Coronary artery (tissue), 2 donors: ENCODE data around the gene ELAPOR1.

Experiments used
- DNase-seq: peaks from one replicate; pipeline ENCODE4 v3.0.0-alpha.2; 2017; ENCODE audit warnings: low spot score
- H3K27ac ChIP-seq, 2 donors: fragments of 200-600 bp; sonication (generic); one replicate each; pipeline ENCODE4 v1.5.1; 2016 to 2019
- H3K4me3 ChIP-seq: fragments of 200-600 bp; sonication (generic); 2 replicates; pipeline ENCODE4 v1.5.1; 2016; ENCODE audit warnings: mild to moderate bottlenecking, moderate library complexity
- TF ChIP-seq, protein P1 (sequence below): fragments of 200-600 bp; sonication (generic); IDR thresholded peaks from one replicate; pipeline ENCODE4 v1.5.1; 2019; ENCODE audit warnings: antibody characterized with exemption

Gene ELAPOR1

DNA sequence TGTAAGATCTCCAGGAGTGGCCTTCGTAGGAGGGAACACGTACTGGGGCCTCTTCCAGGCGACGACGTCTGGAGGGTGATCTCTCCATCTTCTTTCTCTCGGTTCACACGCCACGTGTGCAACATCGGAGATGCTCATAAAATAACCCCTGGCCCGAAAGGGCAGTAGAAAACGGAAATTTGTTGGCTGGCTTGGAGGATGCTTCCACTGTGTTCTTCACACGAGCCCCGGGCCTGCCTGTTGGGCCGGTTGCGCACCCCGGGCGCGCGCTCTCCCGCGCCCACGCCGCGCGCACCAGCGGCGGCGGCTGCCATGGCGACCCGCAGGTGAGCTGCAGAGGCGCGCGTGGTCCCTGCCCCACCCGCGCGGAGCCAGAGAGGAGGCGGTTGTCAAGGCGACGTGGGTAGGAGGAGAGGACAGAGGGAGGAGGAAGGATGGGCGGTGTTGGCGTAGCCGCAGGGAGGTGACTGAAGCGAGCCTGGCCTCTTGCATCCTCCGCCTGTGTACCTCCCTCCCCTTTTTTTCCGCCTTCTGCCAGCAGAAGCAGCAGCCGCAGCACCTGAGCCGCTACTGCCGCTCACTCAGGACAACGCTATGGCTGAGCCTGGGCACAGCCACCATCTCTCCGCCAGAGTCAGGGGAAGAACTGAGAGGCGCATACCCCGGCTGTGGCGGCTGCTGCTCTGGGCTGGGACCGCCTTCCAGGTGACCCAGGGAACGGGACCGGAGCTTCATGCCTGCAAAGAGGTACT is at the start of gene ELAPOR1:
Gene ELAPOR1 (plus strand): TSS at position 526 of the 752 bp plus-strand sequence. CDS start 69 bp downstream, at position 595.
- Histone ChIP-seq H3K27ac (no peak within 1 kb of the TSS), H3K4me3 (peak within 1 kb of the TSS; percentile 64)
- TF ChIP-seq, protein P1, sequence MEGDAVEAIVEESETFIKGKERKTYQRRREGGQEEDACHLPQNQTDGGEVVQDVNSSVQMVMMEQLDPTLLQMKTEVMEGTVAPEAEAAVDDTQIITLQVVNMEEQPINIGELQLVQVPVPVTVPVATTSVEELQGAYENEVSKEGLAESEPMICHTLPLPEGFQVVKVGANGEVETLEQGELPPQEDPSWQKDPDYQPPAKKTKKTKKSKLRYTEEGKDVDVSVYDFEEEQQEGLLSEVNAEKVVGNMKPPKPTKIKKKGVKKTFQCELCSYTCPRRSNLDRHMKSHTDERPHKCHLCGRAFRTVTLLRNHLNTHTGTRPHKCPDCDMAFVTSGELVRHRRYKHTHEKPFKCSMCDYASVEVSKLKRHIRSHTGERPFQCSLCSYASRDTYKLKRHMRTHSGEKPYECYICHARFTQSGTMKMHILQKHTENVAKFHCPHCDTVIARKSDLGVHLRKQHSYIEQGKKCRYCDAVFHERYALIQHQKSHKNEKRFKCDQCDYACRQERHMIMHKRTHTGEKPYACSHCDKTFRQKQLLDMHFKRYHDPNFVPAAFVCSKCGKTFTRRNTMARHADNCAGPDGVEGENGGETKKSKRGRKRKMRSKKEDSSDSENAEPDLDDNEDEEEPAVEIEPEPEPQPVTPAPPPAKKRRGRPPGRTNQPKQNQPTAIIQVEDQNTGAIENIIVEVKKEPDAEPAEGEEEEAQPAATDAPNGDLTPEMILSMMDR = no peak
- no peak for DNase-seq

- Histone ChIP-seq H3K4me3 (no peak overlapping the region), H3K27ac (no peak overlapping the region)
- TF ChIP-seq, protein P1 = no peak
- no peak for DNase-seq
Measured at GRCh38 chr1:109065137-109065536, 48.8 kb upstream of the ELAPOR1 start.

GRCh38 chr1:109067883-109068282 is 46.0 kb upstream of the ELAPOR1 start:
- Histone ChIP-seq H3K4me3 (no peak overlapping the region), H3K27ac (no peak overlapping the region)
- DNase-seq = no peak
- TF ChIP-seq, protein P1 = no peak

DNA sequence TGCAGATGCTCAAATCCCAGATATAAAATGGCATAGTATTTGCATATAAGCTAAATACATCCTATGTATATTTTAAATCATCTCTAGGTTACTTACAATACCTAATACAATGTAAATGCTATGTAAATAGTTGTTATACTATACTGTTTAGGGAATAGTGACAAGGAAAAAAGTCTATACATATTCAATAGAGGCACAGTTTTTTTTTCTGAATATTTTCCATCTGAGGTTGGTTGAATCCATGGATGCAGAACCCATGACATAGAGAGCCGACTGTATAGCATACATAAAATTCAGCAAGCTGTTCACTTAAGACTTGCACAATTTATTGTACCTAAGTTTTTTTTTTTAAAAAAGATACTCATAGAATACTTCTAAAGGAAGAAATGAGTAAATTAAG is 44.6 kb upstream of the ELAPOR1 start:
- TF ChIP-seq, protein P1 = no peak
- no peak overlapping the region for H3K27ac ChIP-seq
- DNase-seq = no peak
- H3K4me3 ChIP-seq = no peak overlapping the region

GRCh38 chr1:109075531-109076490 is 38.1 kb upstream of the ELAPOR1 start, which contains the start of gene TAF13:
Gene TAF13 (minus strand): TSS chr1:109076003. CDS start chr1:109075947, 56 bp downstream.
- H3K27ac ChIP-seq = peak within 1 kb of the TSS; percentile 90 to 93
- peak; percentile 97 for DNase-seq
- TF ChIP-seq, protein P1 = no peak

DNA sequence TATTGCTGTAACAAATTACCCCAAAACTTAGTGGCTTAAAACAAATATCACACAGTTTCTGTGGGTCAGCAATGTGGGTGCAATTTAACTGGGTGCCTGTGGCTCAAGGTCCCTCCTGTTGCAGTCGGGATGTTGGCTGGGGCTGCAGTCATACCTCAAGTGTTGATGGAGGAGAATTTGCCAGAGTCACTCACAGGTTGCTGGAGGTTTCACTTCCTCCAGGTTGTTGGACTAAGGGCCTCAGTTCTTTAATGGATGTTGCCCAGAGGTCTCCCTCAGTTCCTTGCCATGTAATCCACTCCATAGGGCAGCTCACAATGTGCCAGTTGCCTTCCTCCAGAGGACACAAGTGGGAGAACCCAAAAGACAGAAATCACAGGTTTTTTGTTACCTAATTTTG is 35.6 kb upstream of the ELAPOR1 start:
- no peak overlapping the region for H3K27ac ChIP-seq
- no peak for DNase-seq
- H3K4me3 ChIP-seq = no peak overlapping the region

More at GRCh38 chr1:109075531-109076490, 38.1 kb upstream of the ELAPOR1 start, which contains the start of gene TAF13:
- peak within 1 kb of the TSS; percentile 83 for H3K4me3 ChIP-seq

More for the DNA sequence above, 35.6 kb upstream of the ELAPOR1 start:
- TF ChIP-seq, protein P1 = no peak
